Measurements from ENCODE around the gene BST1. TPM values are rescaled to one million over a fixed set of nuclear protein-coding genes. Genes with fewer than 3 reads are reported as not detected.

BST1 gene
- polyA plus RNA-seq, 1 of the 3 experiments (the other 2 are of a cell fraction): 7.3 TPM

DNA sequence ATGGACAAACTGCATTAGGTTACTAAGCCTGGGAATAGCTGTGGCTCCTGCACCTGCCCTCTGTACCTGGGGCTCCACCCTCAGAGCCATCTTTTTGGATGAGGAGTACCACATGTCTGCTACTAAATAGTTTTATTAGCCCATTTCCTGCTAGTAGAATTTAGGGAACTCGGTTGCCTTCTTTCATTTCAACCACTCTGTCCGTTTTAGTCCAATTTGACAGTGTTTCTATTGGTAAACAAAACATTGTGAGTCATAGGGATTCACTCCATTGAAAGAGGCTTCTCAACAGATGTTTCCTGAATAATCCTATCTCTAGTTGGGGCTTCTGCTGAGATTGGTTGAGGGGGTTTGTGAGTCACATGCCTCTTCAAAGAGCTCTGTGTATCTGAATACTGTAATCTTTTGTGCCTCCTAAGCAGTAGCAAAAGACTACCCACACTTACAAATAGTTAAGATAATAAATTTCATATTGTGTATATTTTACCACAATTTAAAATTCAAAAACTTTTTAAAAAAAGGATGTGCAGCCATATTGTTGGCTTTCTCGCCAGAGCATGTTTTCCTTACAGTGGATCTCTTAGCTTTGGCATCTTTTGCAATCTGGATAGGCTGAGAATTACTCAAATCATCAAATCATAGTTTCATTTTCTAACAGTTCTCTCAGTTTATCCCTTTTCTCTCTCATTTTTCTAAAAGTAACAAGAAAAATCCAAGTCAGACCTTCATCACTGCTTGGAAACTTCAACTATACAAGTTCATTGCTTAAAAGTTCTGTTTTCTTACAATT, 11.3 kb upstream of the BST1 start:
- Histone ChIP-seq H3K27me3 (ENCODE audit: insufficient read depth) (no peaks in the 10 kb centered on the region), H3K4me2 (peak overlapping the region; percentile 51), H3K79me2 (ENCODE audit: insufficient read depth) (peaks cover 13% of the 10 kb centered on the region), H3K9me3 (no peaks in the 10 kb centered on the region), H3K4me1 (ENCODE audit: control insufficient read depth in 1 of 2, insufficient read depth in 2 of 2, low read depth in 1 of 2, low read length in 1 of 2) (peaks cover 0 to 22% of the 10 kb centered on the region in 2 experiments; a peak in 3 of 4 replicates), H3K36me3 (replicated peaks in 1 of 2; ENCODE audit: control insufficient read depth in 1 of 2, insufficient read depth in 2 of 2, low read length in 1 of 2) (peaks cover 25 to 27% of the 10 kb centered on the region in 2 experiments), H3K4me3 (ENCODE audit: low read depth in 2 of 2, low read length in 1 of 2) (no peak overlapping the region), H3K9ac (peak overlapping the region; percentile 48; the same call in 1 of the 2 replicates), H4K20me1 (ENCODE audit: insufficient read depth) (no peaks in the 10 kb centered on the region), H3K9me2 (no peaks in the 10 kb centered on the region), H3F3A (replicated peaks; ENCODE audit: insufficient read depth) (peaks cover 34% of the 10 kb centered on the region), H3K27ac (ENCODE audit: low read depth in 2 of 2, low read length in 1 of 2) (peak overlapping the region in 1 of 2 experiments; percentile 94; a peak in 2 of 4 replicates), H2AFZ (ENCODE audit: low read depth) (no peak overlapping the region)
- TF ChIP-seq EP300 (IDR thresholded peaks at IDR 0.05; ENCODE audit: borderline replicate concordance in 1 of 2, low read depth in 1 of 2, low read length in 1 of 2) (no peak), FOXM1 (IDR thresholded peaks at IDR 0.05; ENCODE audit: low read depth) (no peak), JUND (IDR thresholded peaks at IDR 0.05) (no peak), MXI1 (IDR thresholded peaks at IDR 0.05; ENCODE audit: low read depth, low read length) (no peak), POLR2AphosphoS5 (IDR thresholded peaks at IDR 0.05; ENCODE audit: low read depth, low read length) (no peak), TCF12 (IDR thresholded peaks at IDR 0.05) (peak; percentile 73), FOSL2 (IDR thresholded peaks at IDR 0.05; ENCODE audit: borderline replicate concordance, low read depth) (peak; percentile 52; the same call in 1 of the 2 replicates)
- TF ChIP-seq, protein P1, sequence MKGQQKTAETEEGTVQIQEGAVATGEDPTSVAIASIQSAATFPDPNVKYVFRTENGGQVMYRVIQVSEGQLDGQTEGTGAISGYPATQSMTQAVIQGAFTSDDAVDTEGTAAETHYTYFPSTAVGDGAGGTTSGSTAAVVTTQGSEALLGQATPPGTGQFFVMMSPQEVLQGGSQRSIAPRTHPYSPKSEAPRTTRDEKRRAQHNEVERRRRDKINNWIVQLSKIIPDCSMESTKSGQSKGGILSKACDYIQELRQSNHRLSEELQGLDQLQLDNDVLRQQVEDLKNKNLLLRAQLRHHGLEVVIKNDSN (IDR thresholded peaks at IDR 0.05; ENCODE audit: borderline replicate concordance, low read depth): no peak
- TF ChIP-seq, protein P2, sequence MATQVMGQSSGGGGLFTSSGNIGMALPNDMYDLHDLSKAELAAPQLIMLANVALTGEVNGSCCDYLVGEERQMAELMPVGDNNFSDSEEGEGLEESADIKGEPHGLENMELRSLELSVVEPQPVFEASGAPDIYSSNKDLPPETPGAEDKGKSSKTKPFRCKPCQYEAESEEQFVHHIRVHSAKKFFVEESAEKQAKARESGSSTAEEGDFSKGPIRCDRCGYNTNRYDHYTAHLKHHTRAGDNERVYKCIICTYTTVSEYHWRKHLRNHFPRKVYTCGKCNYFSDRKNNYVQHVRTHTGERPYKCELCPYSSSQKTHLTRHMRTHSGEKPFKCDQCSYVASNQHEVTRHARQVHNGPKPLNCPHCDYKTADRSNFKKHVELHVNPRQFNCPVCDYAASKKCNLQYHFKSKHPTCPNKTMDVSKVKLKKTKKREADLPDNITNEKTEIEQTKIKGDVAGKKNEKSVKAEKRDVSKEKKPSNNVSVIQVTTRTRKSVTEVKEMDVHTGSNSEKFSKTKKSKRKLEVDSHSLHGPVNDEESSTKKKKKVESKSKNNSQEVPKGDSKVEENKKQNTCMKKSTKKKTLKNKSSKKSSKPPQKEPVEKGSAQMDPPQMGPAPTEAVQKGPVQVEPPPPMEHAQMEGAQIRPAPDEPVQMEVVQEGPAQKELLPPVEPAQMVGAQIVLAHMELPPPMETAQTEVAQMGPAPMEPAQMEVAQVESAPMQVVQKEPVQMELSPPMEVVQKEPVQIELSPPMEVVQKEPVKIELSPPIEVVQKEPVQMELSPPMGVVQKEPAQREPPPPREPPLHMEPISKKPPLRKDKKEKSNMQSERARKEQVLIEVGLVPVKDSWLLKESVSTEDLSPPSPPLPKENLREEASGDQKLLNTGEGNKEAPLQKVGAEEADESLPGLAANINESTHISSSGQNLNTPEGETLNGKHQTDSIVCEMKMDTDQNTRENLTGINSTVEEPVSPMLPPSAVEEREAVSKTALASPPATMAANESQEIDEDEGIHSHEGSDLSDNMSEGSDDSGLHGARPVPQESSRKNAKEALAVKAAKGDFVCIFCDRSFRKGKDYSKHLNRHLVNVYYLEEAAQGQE (IDR thresholded peaks at IDR 0.05; ENCODE audit: low read depth, low read length): no peak
- TF ChIP-seq, protein P3, sequence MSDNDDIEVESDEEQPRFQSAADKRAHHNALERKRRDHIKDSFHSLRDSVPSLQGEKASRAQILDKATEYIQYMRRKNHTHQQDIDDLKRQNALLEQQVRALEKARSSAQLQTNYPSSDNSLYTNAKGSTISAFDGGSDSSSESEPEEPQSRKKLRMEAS (IDR thresholded peaks at IDR 0.05; ENCODE audit: low read depth): peak; percentile 48; the same call in 1 of the 2 replicates
- CTCF ChIA-PET: interaction anchor here (1.4 to 1.6 kb wide), 3 partner anchors 9 to 310 kb away, joined by 3 to 5 read pairs (median 4); partner anchors contain the start of gene BST1
- no peak for DNase-seq
- 54% methylated on average over 3 of the region's 3 CpGs for WGBS (ENCODE audit: low lambda C conversion rate)
- POLR2A ChIA-PET: no interaction called here

DNA sequence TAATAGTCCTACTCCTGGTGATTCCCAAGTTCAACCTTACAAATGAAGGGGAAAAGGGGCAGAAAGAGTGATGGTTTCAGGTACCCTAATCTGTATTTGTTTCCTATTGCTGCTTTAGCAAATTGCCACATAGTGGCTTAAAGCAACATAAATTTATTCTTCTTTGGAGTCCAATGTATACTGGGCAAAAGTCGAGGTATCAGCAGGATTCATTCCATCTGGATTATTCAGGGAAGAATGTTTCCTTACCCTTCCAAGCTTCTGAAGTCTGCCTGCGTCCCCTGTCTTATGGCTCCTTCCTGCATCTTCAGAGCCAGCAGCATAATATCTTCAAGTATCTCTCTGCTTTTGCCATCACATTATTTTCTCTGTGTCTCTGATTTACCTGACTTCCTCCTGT, 10.3 kb upstream of the BST1 start:
- 82% methylated on average over 2 of the region's 2 CpGs for WGBS (ENCODE audit: low lambda C conversion rate)

More for the DNA sequence above, 10.3 kb upstream of the BST1 start:
- Histone ChIP-seq H3K27ac (ENCODE audit: low read depth in 2 of 2, low read length in 1 of 2) (peak overlapping the region in 1 of 2 experiments; percentile 94; a peak in 1 of 4 replicates), H3K4me2 (no peak overlapping the region), H3K9me3 (no peaks in the 10 kb centered on the region), H4K20me1 (ENCODE audit: insufficient read depth) (no peaks in the 10 kb centered on the region), H3K4me1 (ENCODE audit: control insufficient read depth in 1 of 2, insufficient read depth in 2 of 2, low read depth in 1 of 2, low read length in 1 of 2) (peaks cover 0 to 22% of the 10 kb centered on the region in 2 experiments; a peak in 3 of 4 replicates), H3K4me3 (ENCODE audit: low read depth in 2 of 2, low read length in 1 of 2) (no peak overlapping the region), H3K36me3 (replicated peaks in 1 of 2; ENCODE audit: control insufficient read depth in 1 of 2, insufficient read depth in 2 of 2, low read length in 1 of 2) (peaks cover 15 to 18% of the 10 kb centered on the region in 2 experiments), H2AFZ (ENCODE audit: low read depth) (no peak overlapping the region), H3K79me2 (ENCODE audit: insufficient read depth) (peaks cover 2% of the 10 kb centered on the region), H3K27me3 (ENCODE audit: insufficient read depth) (no peaks in the 10 kb centered on the region), H3K9ac (no peak overlapping the region), H3F3A (replicated peaks; ENCODE audit: insufficient read depth) (peaks cover 28% of the 10 kb centered on the region), H3K9me2 (no peaks in the 10 kb centered on the region)
- no peak for DNase-seq
- POLR2A ChIA-PET: no interaction called here
- CTCF ChIA-PET: interaction anchor here (1.4 kb wide), 1 partner anchor 10 kb away, joined by 4 read pairs; the partner anchor contains the start of gene BST1
- TF ChIP-seq RAD21 (IDR thresholded peaks at IDR 0.05; ENCODE audit: low read length) (no peak), NFIC (IDR thresholded peaks at IDR 0.05; ENCODE audit: borderline replicate concordance) (no peak), MXI1 (IDR thresholded peaks at IDR 0.05; ENCODE audit: low read depth, low read length) (no peak), YY1 (IDR thresholded peaks at IDR 0.05; ENCODE audit: low read depth) (no peak)

All from SK-N-SH (cell line).